CD4-positive, alpha-beta T cell (primary cell): ENCODE data around the gene FABP7. TPM values are rescaled to one million over a fixed set of nuclear protein-coding genes. Genes with fewer than 3 reads are reported as not detected.
A peak's percentile ranks its signal among the peaks of the same experiment; 100 is the strongest.

Experiments
- ATAC-seq: fragments of 200-7000 bp; cut with Tn5 transposase; one replicate; pipeline ENCODE4 v1.10.0; 2022; ENCODE audit warnings: mild to moderate bottlenecking; ENCODE audit not compliant: poor library complexity
- CTCF ChIA-PET: fragments of 350-600 bp; sonication (Branson Sonifier 250); formaldehyde crosslinking; loops from one replicate; lab custom pipeline; 2021; ENCODE audit warnings: antibody characterized with exemption, inconsistent platforms; lab: Charles Lee
- POLR2A ChIA-PET: fragments of 350-600 bp; sonication (Branson Sonifier 250); formaldehyde crosslinking; loops from one replicate; lab custom pipeline; 2021; ENCODE audit warnings: antibody characterized with exemption, inconsistent platforms; lab: Charles Lee
- DNase-seq, 14 experiments: peaks; one replicate each; pipeline ENCODE4 v3.0.0-alpha.2; 2013 to 2020; ENCODE audit warnings: mixed read lengths in 2 of 14
- H3K27ac ChIP-seq, 2 donors: one replicate each; pipeline versions ENCODE4 v1.5.1 to v1.7.0; 2013; ENCODE audit warnings: low read length in 2 of 2, low read depth in 1 of 2, mild to moderate bottlenecking in 1 of 2
- H3K27me3 ChIP-seq, 2 experiments: 1 replicate in 1 of 2; 2 replicates in 1 of 2; pipeline versions ENCODE4 v1.6.1 to v1.7.0; 2013; ENCODE audit warnings: low read length in 2 of 2, control low read depth in 1 of 2, mild to moderate bottlenecking in 1 of 2, moderate library complexity in 1 of 2; ENCODE audit not compliant: insufficient read depth in 2 of 2, control insufficient read depth in 1 of 2
- H3K36me3 ChIP-seq: one replicate; pipeline ENCODE4 v1.6.1; 2013; ENCODE audit warnings: low read length, control low read depth; ENCODE audit not compliant: insufficient read depth
- H3K4me1 ChIP-seq: one replicate; pipeline ENCODE4 v1.6.1; 2013; ENCODE audit warnings: low read length, control low read depth; ENCODE audit not compliant: insufficient read depth
- H3K4me3 ChIP-seq: one replicate; pipeline ENCODE4 v1.5.1; 2013; ENCODE audit warnings: mild to moderate bottlenecking, low read length, moderate library complexity
- H3K9me3 ChIP-seq, 2 experiments: 1 replicate in 1 of 2; 2 replicates in 1 of 2; pipeline versions ENCODE4 v1.6.1 to v1.7.0; 2013; ENCODE audit warnings: low read length in 2 of 2, mild to moderate bottlenecking in 2 of 2, control low read depth in 1 of 2, moderate library complexity in 1 of 2; ENCODE audit not compliant: control insufficient read depth in 1 of 2, insufficient read depth in 1 of 2
- H3K27ac Mint-ChIP-seq: one replicate; pipeline ENCODE4 v1.8.0; 2020; ENCODE audit warnings: mixed read lengths
- H3K27me3 Mint-ChIP-seq: one replicate; pipeline ENCODE4 v1.8.0; 2021; ENCODE audit warnings: mixed read lengths
- H3K36me3 Mint-ChIP-seq: one replicate; pipeline ENCODE4 v1.8.0; 2021; ENCODE audit warnings: low read depth, mixed read lengths
- H3K4me1 Mint-ChIP-seq: one replicate; pipeline ENCODE4 v1.8.0; 2021; ENCODE audit warnings: low read depth, mixed read lengths
- H3K4me3 Mint-ChIP-seq: one replicate; pipeline ENCODE4 v1.8.0; 2020; ENCODE audit warnings: mild to moderate bottlenecking, mixed read lengths
- H3K9me3 Mint-ChIP-seq: one replicate; pipeline ENCODE4 v1.8.0; 2020; ENCODE audit warnings: mixed read lengths
- CTCF ChIP-seq: fragments of 200-600 bp; IDR thresholded peaks from one replicate; pipeline ENCODE4 v1.8.0; 2022; ENCODE audit warnings: antibody characterized with exemption, mild to moderate bottlenecking
- intact Hi-C, 2 experiments: fragments of 100-400 bp; cut with DNase I in 1 of 2; cut with micrococcal nuclease in 1 of 2; formaldehyde crosslinking; loops; one replicate each; pipeline versions ENCODE4 v1.15.1 to v1.9.0; 2023 to 2025; cut with DNase I, micrococcal nuclease
- polyA plus RNA-seq, 2 donors: library from polyadenylated mRNA; unstranded; fragments of 120-200 nt; gene quantifications; one replicate each; pipeline ENCODE4 v1.2.1, GENCODE V29; 2013
- total RNA-seq, 174 experiments: library from RNA in 2 of 174; stranded (reverse) in 2 of 174; gene quantifications; one replicate each; pipeline ENCODE4 v1.2.3 and lab custom pipeline; 2021 to 2026

FABP7 gene
- not detected for total RNA-seq
- not detected for polyA plus RNA-seq (2013, experiment 1 of 2)
- polyA plus RNA-seq (2013, experiment 2 of 2) = not detected
- total RNA-seq (lab: John Stamatoyannopoulos, UW) = 0 to 0.08 (median 0) reads per million in 172 experiments

GRCh38 chr6:122779667-122780066, at the start of gene FABP7:
FABP7 (plus strand) TSS chr6:122779716; CDS start chr6:122779795, 79 bp downstream.
- intact Hi-C loops = no loop called here
- H3K36me3 Mint-ChIP-seq = no peaks in the 10 kb centered on the region
- Histone ChIP-seq H3K9me3 (peaks cover 0 to 4% of the 10 kb centered on the region in 2 experiments), H3K27me3 (no peaks in the 10 kb centered on the region), H3K4me1 (no peaks in the 10 kb centered on the region), H3K4me3 (no peak within 1 kb of the TSS), H3K36me3 (no peaks in the 10 kb centered on the region), H3K27ac (no peak within 1 kb of the TSS)
- ChIA-PET POLR2A (no interaction called here), CTCF (no interaction called here)
- peaks cover 2% of the 10 kb centered on the region for H3K9me3 Mint-ChIP-seq
- ATAC-seq (no peak), DNase-seq (no peak)
- no peak within 1 kb of the TSS for H3K27ac Mint-ChIP-seq
- H3K4me1 Mint-ChIP-seq = no peaks in the 10 kb centered on the region
- peaks cover 5% of the 10 kb centered on the region for H3K27me3 Mint-ChIP-seq
- H3K4me3 Mint-ChIP-seq = no peak within 1 kb of the TSS
- no peak for TF ChIP-seq CTCF

GRCh38 chr6:122730334-122730733, 49.2 kb upstream of the FABP7 start:
- Mint-ChIP-seq H3K4me1 (no peaks in the 10 kb centered on the region), H3K4me3 (no peak overlapping the region), H3K27ac (no peak overlapping the region), H3K27me3 (peaks cover 5% of the 10 kb centered on the region), H3K36me3 (no peaks in the 10 kb centered on the region), H3K9me3 (no peaks in the 10 kb centered on the region)
- DNase-seq = no peak
- Histone ChIP-seq H3K36me3 (no peaks in the 10 kb centered on the region), H3K27ac (no peak overlapping the region), H3K9me3 (no peaks in the 10 kb centered on the region), H3K4me1 (no peaks in the 10 kb centered on the region), H3K27me3 (no peaks in the 10 kb centered on the region), H3K4me3 (no peak overlapping the region)
- TF ChIP-seq CTCF = no peak
- no peak for ATAC-seq
- intact Hi-C loops = loop anchor here (5.0 kb wide), 1 partner anchor 587 kb away; no protein-coding TSS in a partner anchor
- POLR2A ChIA-PET = no interaction called here
- CTCF ChIA-PET = interaction anchor here (1.2 kb wide), 1 partner anchor 10 kb away, joined by 3 read pairs; no protein-coding TSS in a partner anchor

- DNase-seq = peak in 3 of 14 experiments; percentile 20 to 38 (median 30)
These were observed 48.6 kb upstream of the FABP7 start for GRCh38 chr6:122730775-122731386.

More at GRCh38 chr6:122730775-122731386, 48.6 kb upstream of the FABP7 start:
- CTCF ChIA-PET = no interaction called here
- Histone ChIP-seq H3K27me3 (no peaks in the 10 kb centered on the region), H3K27ac (no peak overlapping the region), H3K4me3 (no peak overlapping the region), H3K4me1 (no peaks in the 10 kb centered on the region), H3K9me3 (no peaks in the 10 kb centered on the region), H3K36me3 (no peaks in the 10 kb centered on the region)
- Mint-ChIP-seq H3K27me3 (peaks cover 5% of the 10 kb centered on the region), H3K4me3 (no peak overlapping the region), H3K27ac (no peak overlapping the region), H3K4me1 (no peaks in the 10 kb centered on the region), H3K9me3 (no peaks in the 10 kb centered on the region), H3K36me3 (no peaks in the 10 kb centered on the region)
- intact Hi-C loops = loop anchor here (1.0 to 5.0 kb wide), 2 partner anchors 108 to 586 kb away; no protein-coding TSS in a partner anchor
- TF ChIP-seq CTCF = peak; percentile 63
- no peak for ATAC-seq
- POLR2A ChIA-PET = no interaction called here
